DMS153 treated with DMSO at 0.1 percent for 48 hours (cell line): Measurements from ENCODE around the gene PSMG1.

Experiments
- DNase-seq: peaks from one replicate; lab custom pipeline; 2025; ENCODE audit not compliant: unreplicated experiment; lab: John Stamatoyannopoulos, UW

Gene PSMG1

GRCh38 chr21:39189857-39190604, 6.8 kb upstream of the PSMG1 start:
- DNase-seq: no peak

GRCh38 chr21:39188521-39189139, 5.4 kb upstream of the PSMG1 start:
- DNase-seq: no peak

- no peak for DNase-seq
Observed at GRCh38 chr21:39187141-39187540, 3.9 kb upstream of the PSMG1 start.

GRCh38 chr21:39186676-39187075, 3.4 kb upstream of the PSMG1 start:
- DNase-seq: no peak

GRCh38 chr21:39185157-39185556, 1.9 kb upstream of the PSMG1 start:
- DNase-seq: no peak

GRCh38 chr21:39184050-39184980, 1.1 kb upstream of the PSMG1 start:
- peak; percentile 25 for DNase-seq

- DNase-seq: no peak
Observed at GRCh38 chr21:39182484-39183271, 573 bp downstream of the PSMG1 start.

- DNase-seq: no peak
Observed at GRCh38 chr21:39182016-39182415, 1.2 kb downstream of the PSMG1 start.

GRCh38 chr21:39181205-39181818, 1.9 kb downstream of the PSMG1 start:
- no peak for DNase-seq

- DNase-seq: no peak
Observed at GRCh38 chr21:39180429-39181019, 2.7 kb downstream of the PSMG1 start.

- DNase-seq: no peak
Observed at GRCh38 chr21:39178421-39178820, 4.8 kb downstream of the PSMG1 start.

- DNase-seq: no peak
Observed at GRCh38 chr21:39176271-39176709, 7.0 kb downstream of the PSMG1 start.

GRCh38 chr21:39175665-39176064, 7.6 kb downstream of the PSMG1 start:
- no peak for DNase-seq

- no peak for DNase-seq
Observed at GRCh38 chr21:39175154-39175553, 8.1 kb downstream of the PSMG1 start.

- no peak for DNase-seq
Observed at GRCh38 chr21:39173716-39174680, 9.3 kb downstream of the PSMG1 start.

GRCh38 chr21:39169906-39170305, 13.3 kb downstream of the PSMG1 start:
- DNase-seq: no peak

- no peak for DNase-seq
Observed at GRCh38 chr21:39168800-39169199, 14.5 kb downstream of the PSMG1 start.

- DNase-seq: no peak
Observed at GRCh38 chr21:39164523-39164922, 18.7 kb downstream of the PSMG1 start.

GRCh38 chr21:39161064-39161463, 22.2 kb downstream of the PSMG1 start:
- no peak for DNase-seq
